ENCODE results near the gene NSUN2. TPM values are rescaled to one million over a fixed set of nuclear protein-coding genes. Genes with fewer than 3 reads are reported as not detected.

The NSUN2 gene
- total RNA-seq: 10 to 100 TPM; 34.4 to 67.3 TPM

DNA sequence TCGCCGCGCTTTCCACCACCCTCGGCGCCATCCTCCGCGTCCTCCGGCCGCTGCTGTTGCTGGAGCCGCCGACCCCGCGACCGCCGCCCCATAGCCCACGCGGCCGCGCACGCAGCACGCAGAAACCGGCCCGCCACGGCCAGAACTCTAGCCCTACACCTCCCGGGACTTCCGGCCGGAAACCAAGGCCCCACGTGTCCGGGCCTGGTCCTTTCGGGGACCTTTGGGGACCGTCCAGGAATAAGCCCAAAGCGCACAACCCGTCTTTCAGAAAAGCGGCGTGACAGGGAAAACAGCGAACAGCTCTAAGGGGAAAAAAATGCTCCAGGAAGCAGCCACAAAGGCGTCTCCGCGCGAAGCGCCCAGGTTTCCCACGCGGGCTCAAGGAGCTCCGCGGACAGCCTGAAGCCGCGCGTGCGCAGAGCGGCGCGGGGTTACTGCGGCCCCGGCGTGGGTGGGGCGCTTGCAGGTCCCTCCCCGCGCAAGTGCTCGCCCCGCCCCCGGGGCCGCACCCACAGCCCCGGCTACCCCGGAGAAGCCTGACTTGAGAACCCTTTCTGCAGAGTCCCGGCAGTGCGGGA lies at the start of gene NSUN2, which contains the start of gene SRD5A1:
NSUN2 (minus strand) TSS at position 157 of the 581 bp plus-strand sequence; CDS start at position 92, 65 bp downstream.
SRD5A1 (plus strand) TSS at position 553 of the 581 bp plus-strand sequence. CDS start 137 bp downstream, outside the sequence.

Other genes with a start within 250 kb of the NSUN2 start
- not detected for gene UBE2QL1, start 184.2 kb downstream of the NSUN2 start, total RNA-seq
- 1 to 10 TPM; 7.6 to 8.0 TPM for gene SRD5A1, start 396 bp upstream of the NSUN2 start, total RNA-seq
- 10 to 100 TPM in 1 of 2 donors, 1 to 10 TPM in 1; 7.6 to 17.3 TPM for gene TENT4A, start 80.4 kb upstream of the NSUN2 start, total RNA-seq